Heart left ventricle (tissue), 13 donors: ENCODE measurements around the gene MB21D2.

Experiments
- CTCF ChIP-seq, 12 donors: fragments of 200-600 bp; sonication (generic) in 4 of 12; IDR thresholded peaks; one replicate each; pipeline versions ENCODE4 v1.5.0 to v1.8.0; 2018 to 2022; ENCODE audit warnings: antibody characterized with exemption in 12 of 12, mild to moderate bottlenecking in 5 of 12
- POLR2A ChIP-seq, 2 donors: fragments of 450-650 bp; IDR thresholded peaks; one replicate each; pipeline ENCODE4 v1.6.1; 2017; ENCODE audit warnings: antibody characterized with exemption in 2 of 2, mild to moderate bottlenecking in 2 of 2, moderate library complexity in 2 of 2
- donor health status: ischemic (EF 13 %, LVEDD 7.1; RV severe dilation, severe dysfunction).
- donor health status: DM: no; HTN: yes; CAD: no.
- donor health status: DM: no; HTN: no; CAD: no.
- donor health status: ischemic (EF 25% LVEDD 6.9; RV normal size, moderate dysfunction).
- donor health status: ischemic (EF 25% LVEDD 5.7; RV mildly dilated, moderate dysfunction).
- donor health status: ischemic (EF 35%, LVEDD 5.7; RV mildly dilated, moderate dysfunction).
- donor health status: nonischemic (EF 11% LVEDD 7.7; RV severe dilation, severe dysfunction).
- donor health status: DM: yes; HTN: yes; CAD: no.
- donor health status: PGD.
- donor health status: ischemic (EF 29% LVEDD 5.4; RV normal size, mild dysfunction).
- donor health status: nonischemic (EF 23%, LVEDD 6.1; RV moderate dilation, normal function).

- no peak for TF ChIP-seq CTCF (IDR thresholded peaks at IDR 0.05)
- no peak for TF ChIP-seq POLR2A (IDR thresholded peaks at IDR 0.05)
Observed at GRCh38 chr3:192842138-192842537, 75.5 kb downstream of the MB21D2 start.
